ENCODE results near the gene COL8A1. TPM values are rescaled to one million over a fixed set of nuclear protein-coding genes. Genes with fewer than 3 reads are reported as not detected.

Gene COL8A1
- total and polyA plus RNA-seq, 9 of the 15 experiments (the other 6 are each of a cell fraction or from before 2014, with no cell fraction given) = 0.07 TPM; not detected in 8

GRCh38 chr3:99817437-99818240, 179.2 kb downstream of the COL8A1 start, which contains the start of gene CMSS1 (continued):
- no peak for TF ChIP-seq E2F5 (CRISPR knock-in tag; IDR thresholded peaks at IDR 0.05)
- 0 out of 2 replicates have a peak, but pooled peaks have one; percentile 15 for TF ChIP-seq BACH1 (tag; IDR thresholded peaks at IDR 0.05)
- TF ChIP-seq ATF2 (CRISPR knock-in tag; IDR thresholded peaks at IDR 0.05) = 0 out of 2 replicates have a peak, but pooled peaks have one; percentile 73
- TF ChIP-seq KHSRP (IDR thresholded peaks at IDR 0.05) = peak; percentile 85
- TF ChIP-seq ZNF41 (CRISPR knock-in tag; conservative IDR thresholded peaks at IDR 0.05) = no peak
- TF ChIP-seq TOE1 (IDR thresholded peaks at IDR 0.05; ENCODE audit: borderline replicate concordance) = peak; percentile 81
- no peak for TF ChIP-seq TOE1 (CRISPR knock-in tag; IDR thresholded peaks at IDR 0.05; ENCODE audit: borderline replicate concordance, low read depth)
- TF ChIP-seq VEZF1 (CRISPR knock-in tag; IDR thresholded peaks at IDR 0.05) = peak; percentile 78
- TF ChIP-seq HNRNPL (IDR thresholded peaks at IDR 0.05; ENCODE audit: low read depth, low read length) = no peak
- no peak for TF ChIP-seq OTX1 (CRISPR knock-in tag; IDR thresholded peaks at IDR 0.05)
- 0 out of 2 replicates have a peak, but pooled peaks have one; percentile 18 for TF ChIP-seq ZNF644 (tag; IDR thresholded peaks at IDR 0.05; ENCODE audit: low read depth)
- no peak for TF ChIP-seq MTA2 (IDR thresholded peaks at IDR 0.05; ENCODE audit: low read depth)
- 0 out of 2 replicates have a peak, but pooled peaks have one; percentile 11 for TF ChIP-seq CBFA2T3 (IDR thresholded peaks at IDR 0.05)
- TF ChIP-seq KLF10 (CRISPR knock-in tag; IDR thresholded peaks at IDR 0.05) = no peak
- TF ChIP-seq SUPT5H (IDR thresholded peaks at IDR 0.05) = peak; percentile 76
- no peak for TF ChIP-seq MYNN (IDR thresholded peaks at IDR 0.05)
- TF ChIP-seq MYNN (CRISPR knock-in tag; IDR thresholded peaks at IDR 0.05) = no peak
- TF ChIP-seq HMGN3 (IDR thresholded peaks at IDR 0.05; ENCODE audit: borderline replicate concordance, extremely low read depth, insufficient read length, low read depth, low read length) = no peak
- TF ChIP-seq POLR2H (tag; IDR thresholded peaks at IDR 0.05; ENCODE audit: low read depth) = peak; percentile 49; the same call in 1 of the 2 replicates
- TF ChIP-seq MCM5 (IDR thresholded peaks at IDR 0.05; ENCODE audit: low read depth) = no peak
- TF ChIP-seq TAF9B (IDR thresholded peaks at IDR 0.05; ENCODE audit: partially characterized antibody) = peak; percentile 77
- 0 out of 2 replicates have a peak, but pooled peaks have one; percentile 47 for TF ChIP-seq PHF21A (IDR thresholded peaks at IDR 0.05; ENCODE audit: borderline replicate concordance, low read depth)
- peak; percentile 69; the same call in 1 of the 2 replicates for TF ChIP-seq ZNF395 (CRISPR knock-in tag; IDR thresholded peaks at IDR 0.05)
